K562 (cell line): Measurements from ENCODE around the gene KRTAP4-16. TPM values are rescaled to one million over a fixed set of nuclear protein-coding genes. Genes with fewer than 3 reads are reported as not detected.

ENCODE experiments used
- ATAC-seq: fragments of 200-7000 bp; cut with Tn5 transposase; 3 replicates; pipeline ENCODE4 v1.9.1; 2020; ENCODE audit warnings: moderate library complexity
- BruUV-seq: library from RNA; stranded (reverse); fragments of 400-500 nt; replicated peaks from 2 replicates; lab custom pipeline; 2021; lab: Mats Ljungman, UMichigan
- CTCF ChIA-PET: fragments of 300-600 bp; formaldehyde crosslinking; extraction: SDS; loops from one replicate; lab custom pipeline; 2021; ENCODE audit warnings: low intra/inter-chr PET ratio; lab: Yijun Ruan, JAX
- POLR2A ChIA-PET: fragments of 300-600, 350-650 bp; sonication (Branson Sonifier 250); formaldehyde crosslinking; extraction: SDS; loops from one replicate; lab custom pipeline; 2021; ENCODE audit warnings: antibody characterized with exemption, inconsistent platforms; lab: Yijun Ruan, JAX
- DNase-seq, 4 experiments: peaks; one replicate each; pipeline versions ENCODE4 v3.0.0 to v3.0.0-alpha.2; 2011 to 2018; ENCODE audit warnings: low spot score in 3 of 4, mixed read lengths in 3 of 4; ENCODE audit errors: extremely low read depth in 1 of 4
- FAIRE-seq: peaks from 2 replicates; lab custom pipeline; 2011; peaks lifted over from hg19 to GRCh38; lab: Jason Lieb, UNC
- H2AFZ ChIP-seq: 2 replicates; pipeline ENCODE4 v1.6.0; 2011; ENCODE audit warnings: low read depth, low read length, control low read depth, inconsistent platforms
- H3K27ac ChIP-seq: fragments of 200-600 bp; 3 replicates; pipeline ENCODE4 v1.8.0; 2011; ENCODE audit warnings: low read depth, mild to moderate bottlenecking, control low read depth, inconsistent platforms, low read length, moderate library complexity, mixed read lengths; ENCODE audit errors: extremely low read depth
- H3K27me3 ChIP-seq, 2 experiments: fragments of 300-600 bp in 1 of 2; 2 replicates in 1 of 2; 3 replicates in 1 of 2; pipeline versions ENCODE4 v1.6.0 to v1.8.0; 2011; ENCODE audit warnings: inconsistent platforms in 2 of 2, low read length in 2 of 2, mild to moderate bottlenecking in 1 of 2, mixed read lengths in 1 of 2, moderate library complexity in 1 of 2; ENCODE audit not compliant: control insufficient read depth in 2 of 2, insufficient read depth in 2 of 2
- H3K36me3 ChIP-seq: fragments of 300-600 bp; 3 replicates; pipeline ENCODE4 v1.8.0; 2011; ENCODE audit warnings: mild to moderate bottlenecking, low read length, inconsistent platforms; ENCODE audit not compliant: control insufficient read depth, insufficient read depth
- H3K4me1 ChIP-seq, 2 experiments: fragments of 200-600 bp in 1 of 2; replicated peaks in 1 of 2; 2 replicates in 1 of 2; 3 replicates in 1 of 2; pipeline versions ENCODE4 v1.5.1 to v1.8.0; 2011; ENCODE audit warnings: inconsistent platforms in 2 of 2, low read length in 2 of 2, mild to moderate bottlenecking in 1 of 2, mixed read lengths in 1 of 2, moderate library complexity in 1 of 2; ENCODE audit not compliant: control insufficient read depth in 2 of 2, insufficient read depth in 2 of 2
- H3K4me2 ChIP-seq: 2 replicates; pipeline ENCODE4 v1.6.1; 2011; ENCODE audit warnings: low read length, control low read depth, inconsistent platforms, mixed read lengths; ENCODE audit not compliant: insufficient read depth
- H3K4me3 ChIP-seq: fragments of 200-600 bp; sonication (generic), shearing (Covaris generic); 2 replicates; pipeline ENCODE4 v1.5.1; 2016; ENCODE audit warnings: control low read depth, inconsistent platforms
- H3K79me2 ChIP-seq: fragments of 200-600 bp; 3 replicates; pipeline ENCODE4 v1.8.0; 2011; ENCODE audit warnings: low read length, inconsistent platforms; ENCODE audit not compliant: control insufficient read depth, insufficient read depth
- H3K9ac ChIP-seq, 2 experiments: 2 replicates each; pipeline versions ENCODE4 v1.6.0 to v1.6.1; 2011; ENCODE audit warnings: low read depth in 2 of 2, low read length in 2 of 2, control low read depth in 1 of 2, inconsistent platforms in 1 of 2, mild to moderate bottlenecking in 1 of 2, mixed read lengths in 1 of 2; ENCODE audit not compliant: insufficient read depth in 1 of 2
- H3K9me1 ChIP-seq: one replicate; pipeline ENCODE4 v1.6.0; 2011; ENCODE audit warnings: inconsistent platforms, mild to moderate bottlenecking, low read length, moderate library complexity; ENCODE audit not compliant: control insufficient read depth, insufficient read depth
- H3K9me3 ChIP-seq: replicated peaks from 2 replicates; pipeline ENCODE4 v1.5.1; 2011; ENCODE audit warnings: low read depth, low read length, inconsistent platforms; ENCODE audit not compliant: control insufficient read depth, insufficient read depth
- H4K20me1 ChIP-seq: replicated peaks from 2 replicates; pipeline ENCODE4 v1.6.1; 2011; ENCODE audit warnings: low read length, inconsistent platforms, mixed read lengths; ENCODE audit not compliant: control insufficient read depth, insufficient read depth
- CBFA2T2 ChIP-seq: fragments of 450-650 bp; conservative IDR thresholded peaks from 2 replicates; pipeline ENCODE4 v1.6.1; 2017; ENCODE audit warnings: mild to moderate bottlenecking
- CC2D1A ChIP-seq: fragments of 450-650 bp; IDR thresholded peaks from 2 replicates; pipeline ENCODE4 v1.6.1; 2017; ENCODE audit warnings: mild to moderate bottlenecking
- DPF2 ChIP-seq: fragments of 450-650 bp; IDR thresholded peaks from 2 replicates; pipeline ENCODE4 v1.6.1; 2016
- E2F1 ChIP-seq: sonication (generic); formaldehyde crosslinking; IDR thresholded peaks from 2 replicates; pipeline ENCODE4 v1.8.1; 2023; ENCODE audit warnings: mild to moderate bottlenecking, missing genetic modification reagents, moderate library complexity
- ESRRA ChIP-seq: fragments of 450-650 bp; IDR thresholded peaks from 2 replicates; pipeline ENCODE4 v1.6.1; 2014; ENCODE audit warnings: low read depth, mild to moderate bottlenecking, moderate library complexity, borderline replicate concordance
- EZH2 ChIP-seq: IDR thresholded peaks from 2 replicates; pipeline ENCODE4 v1.6.1; 2012; ENCODE audit warnings: low read depth, mild to moderate bottlenecking, inconsistent platforms, low read length, borderline replicate concordance
- HNRNPLL ChIP-seq: fragments of 200-400 bp; formaldehyde crosslinking; IDR thresholded peaks from 2 replicates; pipeline ENCODE4 v1.6.1; 2017; ENCODE audit warnings: low read length, low read depth, mild to moderate bottlenecking; ENCODE audit not compliant: poor library complexity, severe bottlenecking
- JUND ChIP-seq, 2 experiments: IDR thresholded peaks; 2 replicates in 1 of 2; 3 replicates in 1 of 2; pipeline ENCODE4 v1.6.1; 2011; ENCODE audit warnings: borderline replicate concordance in 2 of 2, low read depth in 2 of 2, low read length in 2 of 2, improper control_type of control experiment in 1 of 2, missing biosample characterization in 1 of 2, missing genetic modification characterization in 1 of 2, missing genetic modification reagents in 1 of 2
- KLF6 ChIP-seq: fragments of 250-450 bp; sonication (Bioruptor Pico); IDR thresholded peaks from 2 replicates; pipeline ENCODE4 v1.4.0; 2020; ENCODE audit warnings: mild to moderate bottlenecking, moderate library complexity, borderline replicate concordance
- RAD21 ChIP-seq, 2 experiments: fragments of 250-450 bp in 1 of 2; fragments of 450-650 bp in 1 of 2; sonication (Bioruptor Pico) in 1 of 2; formaldehyde crosslinking in 1 of 2; IDR thresholded peaks in 1 of 2; conservative IDR thresholded peaks in 1 of 2; 2 replicates each; pipeline versions ENCODE4 v1.4.0 to v1.8.0; 2020 to 2022; ENCODE audit warnings: mild to moderate bottlenecking in 2 of 2, moderate library complexity in 1 of 2
- SMAD3 ChIP-seq: fragments of 450-650 bp; formaldehyde crosslinking; conservative IDR thresholded peaks from 2 replicates; pipeline ENCODE4 v1.4.0; 2020; ENCODE audit warnings: mild to moderate bottlenecking
- SMAD4 ChIP-seq: fragments of 250-450 bp; sonication (Bioruptor Pico); conservative IDR thresholded peaks from 2 replicates; pipeline ENCODE4 v1.8.0; 2021; ENCODE audit warnings: inconsistent platforms, mild to moderate bottlenecking, moderate library complexity
- SREBF1 ChIP-seq: fragments of 150-350 bp; IDR thresholded peaks from 2 replicates; pipeline ENCODE4 v1.6.1; 2014; ENCODE audit warnings: antibody characterized with exemption, low read depth, low read length, borderline replicate concordance
- ZBTB11 ChIP-seq, 3 experiments: fragments of 200-800 bp in 1 of 3; fragments of 250-450 bp in 1 of 3; fragments of 450-650 bp in 1 of 3; sonication (Bioruptor Pico) in 1 of 3; sonication (Bioruptor generic) in 1 of 3; formaldehyde crosslinking in 1 of 3; IDR thresholded peaks; 2 replicates each; pipeline versions ENCODE4 v1.6.1 to v1.8.0; 2016 to 2022; ENCODE audit warnings: mild to moderate bottlenecking in 2 of 3, missing genetic modification characterization in 2 of 3, missing compliant biosample characterization in 1 of 3, moderate library complexity in 1 of 3
- ZNF584 ChIP-seq: fragments of 200-800 bp; sonication (Bioruptor generic); IDR thresholded peaks from 2 replicates; pipeline ENCODE4 v1.6.1; 2016; ENCODE audit warnings: low read depth, mild to moderate bottlenecking, missing genetic modification characterization, missing compliant biosample characterization
- ZNF644 ChIP-seq: fragments of 200-800 bp; sonication (Bioruptor generic); IDR thresholded peaks from 2 replicates; pipeline ENCODE4 v1.6.1; 2016; ENCODE audit warnings: low read depth, missing genetic modification characterization, missing compliant biosample characterization
- WGBS: fragments of 100-300 bp; shearing (Covaris generic); methylation state at CpG from one replicate; pipeline ENCODE4 v1.1.6; 2016; ENCODE audit warnings: low coverage, mixed read lengths; ENCODE audit not compliant: insufficient coverage; ENCODE audit errors: missing lambda C conversion rate; 5-methylcytosine and 5-hydroxymethylcytosine counted together
- in situ Hi-C: fragments of 300-500 bp; cut with MboI; formaldehyde crosslinking; loops from 4 replicates; pipeline ENCODE4 v1.15.0; 2018; ENCODE audit warnings: inconsistent platforms, mixed read lengths
- intact Hi-C: fragments of 100-400 bp; cut with micrococcal nuclease; formaldehyde crosslinking; loops from 2 replicates; pipeline ENCODE4 v1.14.2; 2022
- polyA plus RNA-seq, 8 experiments: library from polyadenylated mRNA; depleted of rRNA in 4 of 8; stranded (reverse) in 5 of 8; unstranded in 3 of 8; fragments of >200 nt; fragmentation: Nextera tagmentation in 2 of 8; fragmentation: Illumina TruSeq in 1 of 8; extraction: Ambion mirVana in 2 of 8; extraction: Trizol in 1 of 8; gene quantifications; 2 replicates each; pipeline versions ENCODE4 v1.2.1 to v1.2.3, GENCODE V29; 2011 to 2014; ENCODE audit warnings: inconsistent platforms in 1 of 8, missing spikeins in 1 of 8
- total RNA-seq, 7 experiments: library from RNA; depleted of rRNA in 6 of 7; stranded (reverse); fragments of >200 nt in 6 of 7; fragmentation: Illumina TruSeq in 2 of 7; extraction: Trizol in 2 of 7; gene quantifications; 2 replicates each; pipeline versions ENCODE4 v1.2.1 to v1.2.3, GENCODE V29; 2011 to 2021; ENCODE audit warnings: low replicate concordance in 1 of 7

The KRTAP4-16 gene
- total and polyA plus RNA-seq, 9 of the 15 experiments (the other 6 are each of a cell fraction or from before 2014, with no cell fraction given) = not detected

GRCh38 chr17:41065829-41066624, 36.0 kb downstream of the KRTAP4-16 start, which contains the start of gene KRTAP2-4:
TSS of gene KRTAP2-4 (minus strand) at chr17:41065879. CDS start at chr17:41065845, 34 bp downstream.
- Histone ChIP-seq H3K9me3 (no peaks in the 10 kb centered on the region), H3K9ac (no peak within 1 kb of the TSS), H2AFZ (no peak within 1 kb of the TSS), H3K9me1 (no peaks in the 10 kb centered on the region), H3K4me2 (no peak within 1 kb of the TSS), H3K27me3 (no peaks in the 10 kb centered on the region; a peak in 1 of 5 replicates), H3K4me3 (no peak within 1 kb of the TSS), H3K79me2 (no peaks in the 10 kb centered on the region), H4K20me1 (no peaks in the 10 kb centered on the region), H3K36me3 (no peaks in the 10 kb centered on the region), H3K4me1 (peaks cover 0 to 5% of the 10 kb centered on the region in 2 experiments; a peak in 2 of 5 replicates), H3K27ac (no peak within 1 kb of the TSS)
- no TSS peak for BruUV-seq
- in situ Hi-C loops = no loop called here
- ATAC-seq (peak; percentile 76), FAIRE-seq (peak; percentile 76), DNase-seq (peak; percentile 9 to 23 (median 11))
- CTCF ChIA-PET = no interaction called here
- intact Hi-C loops = no loop called here
- POLR2A ChIA-PET = no interaction called here
- 0% methylated on average over 5 of the region's 6 CpGs for WGBS
- peak; percentile 37; the same call in 1 of the 2 replicates for TF ChIP-seq KLF6
- no peak for TF ChIP-seq SMAD3 (CRISPR knock-in tag)
- TF ChIP-seq CC2D1A = no peak
- TF ChIP-seq JUND (IDR thresholded peaks at IDR 0.05; ENCODE audit: borderline replicate concordance, low read depth, low read length) = peak; percentile 96
- TF ChIP-seq JUND (tag; IDR thresholded peaks at IDR 0.05; ENCODE audit: borderline replicate concordance, low read depth, low read length) = peak; percentile 96
- TF ChIP-seq EZH2 = no peak
- peak; percentile 73 for TF ChIP-seq DPF2
- peak; percentile 93; the same call in 1 of the 2 replicates for TF ChIP-seq ESRRA
- 0 out of 4 replicates have a peak, but pooled peaks of 1 of the 2 experiments have one; percentile 11 for TF ChIP-seq RAD21 (CRISPR knock-in tag; conservative IDR thresholded peaks at IDR 0.05 in 1 of 2, IDR thresholded peaks at IDR 0.05 in 1 of 2)
- peak; percentile 52; the same call in 1 of the 2 replicates for TF ChIP-seq ZNF644 (tag)
- no peak for TF ChIP-seq HNRNPLL
- no peak for TF ChIP-seq SREBF1
- no peak for TF ChIP-seq CBFA2T2
- no peak for TF ChIP-seq E2F1 (CRISPR knock-in tag)
- peak in 1 of 3 experiments; percentile 44; a peak in 1 of 6 replicates for TF ChIP-seq ZBTB11 (CRISPR knock-in tag; IDR thresholded peaks at IDR 0.05)
- peak; percentile 84 for TF ChIP-seq ZNF584 (CRISPR knock-in tag)
- peak; percentile 75 for TF ChIP-seq SMAD4 (CRISPR knock-in tag)
